HEK293 (cell line): ENCODE data around the gene HS3ST5.

Source experiments
- KLF10 ChIP-seq: fragments of 450-650 bp; IDR thresholded peaks from 2 replicates; pipeline ENCODE4 v1.5.1; 2018; ENCODE audit warnings: missing biosample characterization, mild to moderate bottlenecking, missing genetic modification characterization
- ZNF223 ChIP-seq: fragments of 450-650 bp; formaldehyde crosslinking; IDR thresholded peaks from 2 replicates; pipeline ENCODE4 v1.5.1; 2016; ENCODE audit warnings: missing biosample characterization, missing genetic modification characterization

DNA sequence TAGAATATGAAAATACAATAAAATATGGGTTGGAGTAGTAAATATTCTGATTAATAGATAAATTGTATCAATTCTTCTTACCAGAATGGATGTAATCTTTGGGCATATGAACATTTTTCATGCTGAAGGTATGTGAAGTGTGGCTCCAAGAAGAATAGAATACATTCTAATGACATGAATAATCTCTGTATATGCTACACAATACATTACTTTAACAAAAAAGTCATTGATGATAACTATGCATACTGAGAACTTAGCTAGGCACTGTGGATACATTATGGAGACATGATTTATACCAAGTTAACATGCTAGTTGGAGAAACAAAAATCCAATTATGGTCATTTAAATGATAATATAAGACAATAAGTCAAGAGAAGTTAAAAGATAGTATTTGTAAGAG is 309.2 kb downstream of the HS3ST5 start:
- TF ChIP-seq KLF10 (tag by site-specific recombination) (no peak), ZNF223 (tag by site-specific recombination) (no peak)
